K562 (cell line): ENCODE results near the gene TMEM131. TPM values are rescaled to one million over a fixed set of nuclear protein-coding genes. Genes with fewer than 3 reads are reported as not detected.

ENCODE experiments used
- ATAC-seq: fragments of 200-7000 bp; cut with Tn5 transposase; 3 replicates; pipeline ENCODE4 v1.9.1; 2020; ENCODE audit warnings: moderate library complexity
- BruUV-seq: library from RNA; stranded (reverse); fragments of 400-500 nt; replicated peaks from 2 replicates; lab custom pipeline; 2021; lab: Mats Ljungman, UMichigan
- CTCF ChIA-PET: fragments of 300-600 bp; formaldehyde crosslinking; extraction: SDS; loops from one replicate; lab custom pipeline; 2021; ENCODE audit warnings: low intra/inter-chr PET ratio; lab: Yijun Ruan, JAX
- POLR2A ChIA-PET: fragments of 300-600, 350-650 bp; sonication (Branson Sonifier 250); formaldehyde crosslinking; extraction: SDS; loops from one replicate; lab custom pipeline; 2021; ENCODE audit warnings: antibody characterized with exemption, inconsistent platforms; lab: Yijun Ruan, JAX
- DNase-seq, 4 experiments: peaks; one replicate each; pipeline versions ENCODE4 v3.0.0 to v3.0.0-alpha.2; 2011 to 2018; ENCODE audit warnings: low spot score in 3 of 4, mixed read lengths in 3 of 4; ENCODE audit errors: extremely low read depth in 1 of 4
- FAIRE-seq: peaks from 2 replicates; lab custom pipeline; 2011; peaks lifted over from hg19 to GRCh38; lab: Jason Lieb, UNC
- H2AFZ ChIP-seq: 2 replicates; pipeline ENCODE4 v1.6.0; 2011; ENCODE audit warnings: low read depth, low read length, control low read depth, inconsistent platforms
- H3K27ac ChIP-seq: fragments of 200-600 bp; 3 replicates; pipeline ENCODE4 v1.8.0; 2011; ENCODE audit warnings: low read depth, mild to moderate bottlenecking, control low read depth, inconsistent platforms, low read length, moderate library complexity, mixed read lengths; ENCODE audit errors: extremely low read depth
- H3K27me3 ChIP-seq, 2 experiments: fragments of 300-600 bp in 1 of 2; 2 replicates in 1 of 2; 3 replicates in 1 of 2; pipeline versions ENCODE4 v1.6.0 to v1.8.0; 2011; ENCODE audit warnings: inconsistent platforms in 2 of 2, low read length in 2 of 2, mild to moderate bottlenecking in 1 of 2, mixed read lengths in 1 of 2, moderate library complexity in 1 of 2; ENCODE audit not compliant: control insufficient read depth in 2 of 2, insufficient read depth in 2 of 2
- H3K36me3 ChIP-seq: fragments of 300-600 bp; 3 replicates; pipeline ENCODE4 v1.8.0; 2011; ENCODE audit warnings: mild to moderate bottlenecking, low read length, inconsistent platforms; ENCODE audit not compliant: control insufficient read depth, insufficient read depth
- H3K4me1 ChIP-seq, 2 experiments: fragments of 200-600 bp in 1 of 2; replicated peaks in 1 of 2; 2 replicates in 1 of 2; 3 replicates in 1 of 2; pipeline versions ENCODE4 v1.5.1 to v1.8.0; 2011; ENCODE audit warnings: inconsistent platforms in 2 of 2, low read length in 2 of 2, mild to moderate bottlenecking in 1 of 2, mixed read lengths in 1 of 2, moderate library complexity in 1 of 2; ENCODE audit not compliant: control insufficient read depth in 2 of 2, insufficient read depth in 2 of 2
- H3K4me2 ChIP-seq: 2 replicates; pipeline ENCODE4 v1.6.1; 2011; ENCODE audit warnings: low read length, control low read depth, inconsistent platforms, mixed read lengths; ENCODE audit not compliant: insufficient read depth
- H3K4me3 ChIP-seq: fragments of 200-600 bp; sonication (generic), shearing (Covaris generic); 2 replicates; pipeline ENCODE4 v1.5.1; 2016; ENCODE audit warnings: control low read depth, inconsistent platforms
- H3K79me2 ChIP-seq: fragments of 200-600 bp; 3 replicates; pipeline ENCODE4 v1.8.0; 2011; ENCODE audit warnings: low read length, inconsistent platforms; ENCODE audit not compliant: control insufficient read depth, insufficient read depth
- H3K9ac ChIP-seq, 2 experiments: 2 replicates each; pipeline versions ENCODE4 v1.6.0 to v1.6.1; 2011; ENCODE audit warnings: low read depth in 2 of 2, low read length in 2 of 2, control low read depth in 1 of 2, inconsistent platforms in 1 of 2, mild to moderate bottlenecking in 1 of 2, mixed read lengths in 1 of 2; ENCODE audit not compliant: insufficient read depth in 1 of 2
- H3K9me1 ChIP-seq: one replicate; pipeline ENCODE4 v1.6.0; 2011; ENCODE audit warnings: inconsistent platforms, mild to moderate bottlenecking, low read length, moderate library complexity; ENCODE audit not compliant: control insufficient read depth, insufficient read depth
- H3K9me3 ChIP-seq: replicated peaks from 2 replicates; pipeline ENCODE4 v1.5.1; 2011; ENCODE audit warnings: low read depth, low read length, inconsistent platforms; ENCODE audit not compliant: control insufficient read depth, insufficient read depth
- H4K20me1 ChIP-seq: replicated peaks from 2 replicates; pipeline ENCODE4 v1.6.1; 2011; ENCODE audit warnings: low read length, inconsistent platforms, mixed read lengths; ENCODE audit not compliant: control insufficient read depth, insufficient read depth
- ARID1B ChIP-seq: fragments of 450-650 bp; IDR thresholded peaks from 2 replicates; pipeline ENCODE4 v1.6.1; 2016; ENCODE audit warnings: antibody characterized with exemption, mild to moderate bottlenecking, inconsistent platforms
- ETS2 ChIP-seq: IDR thresholded peaks from 2 replicates; pipeline ENCODE4 v1.6.1; 2016; ENCODE audit warnings: borderline replicate concordance, missing genetic modification characterization, mild to moderate bottlenecking, moderate library complexity, missing compliant biosample characterization; ENCODE audit not compliant: poor library complexity, severe bottlenecking
- FOS ChIP-seq: IDR thresholded peaks from 3 replicates; pipeline ENCODE4 v1.6.1; 2011; ENCODE audit not compliant: insufficient read length; ENCODE audit errors: extremely low read depth
- HNRNPUL1 ChIP-seq: fragments of 200-400 bp; formaldehyde crosslinking; IDR thresholded peaks from 2 replicates; pipeline ENCODE4 v1.6.1; 2017; ENCODE audit warnings: low read length
- KDM2B ChIP-seq: fragments of 250-450 bp; sonication (Bioruptor Pico); IDR thresholded peaks from 2 replicates; pipeline ENCODE4 v1.8.0; 2021; ENCODE audit warnings: mild to moderate bottlenecking, moderate library complexity
- PBX2 ChIP-seq, 2 experiments: IDR thresholded peaks in 1 of 2; conservative IDR thresholded peaks in 1 of 2; 2 replicates each; pipeline ENCODE4 v1.6.1; 2016; ENCODE audit warnings: low read depth in 2 of 2, mild to moderate bottlenecking in 1 of 2, missing compliant biosample characterization in 1 of 2, missing genetic modification characterization in 1 of 2, moderate library complexity in 1 of 2
- POLR2B ChIP-seq: fragments of 450-650 bp; IDR thresholded peaks from 2 replicates; pipeline ENCODE4 v1.6.1; 2018; ENCODE audit warnings: low read depth; ENCODE audit not compliant: partially characterized antibody
- RFX7 ChIP-seq: fragments of 250-450 bp; sonication (Bioruptor Pico); IDR thresholded peaks from 2 replicates; pipeline ENCODE4 v1.5.1; 2021; ENCODE audit warnings: mild to moderate bottlenecking
- TGIF2 ChIP-seq: sonication (generic); formaldehyde crosslinking; IDR thresholded peaks from 2 replicates; pipeline ENCODE4 v1.8.1; 2022; ENCODE audit warnings: mild to moderate bottlenecking, missing genetic modification reagents, moderate library complexity
- ZBTB7A ChIP-seq: IDR thresholded peaks from 2 replicates; pipeline ENCODE4 v1.6.1; 2011; ENCODE audit warnings: low read depth, mild to moderate bottlenecking, low read length, moderate library complexity, borderline replicate concordance; ENCODE audit not compliant: control insufficient read depth
- WGBS: fragments of 100-300 bp; shearing (Covaris generic); methylation state at CpG from one replicate; pipeline ENCODE4 v1.1.6; 2016; ENCODE audit warnings: low coverage, mixed read lengths; ENCODE audit not compliant: insufficient coverage; ENCODE audit errors: missing lambda C conversion rate; 5-methylcytosine and 5-hydroxymethylcytosine counted together
- in situ Hi-C: fragments of 300-500 bp; cut with MboI; formaldehyde crosslinking; loops from 4 replicates; pipeline ENCODE4 v1.15.0; 2018; ENCODE audit warnings: inconsistent platforms, mixed read lengths
- intact Hi-C: fragments of 100-400 bp; cut with micrococcal nuclease; formaldehyde crosslinking; loops from 2 replicates; pipeline ENCODE4 v1.14.2; 2022
- polyA plus RNA-seq, 8 experiments: library from polyadenylated mRNA; depleted of rRNA in 4 of 8; stranded (reverse) in 5 of 8; unstranded in 3 of 8; fragments of >200 nt; fragmentation: Nextera tagmentation in 2 of 8; fragmentation: Illumina TruSeq in 1 of 8; extraction: Ambion mirVana in 2 of 8; extraction: Trizol in 1 of 8; gene quantifications; 2 replicates each; pipeline versions ENCODE4 v1.2.1 to v1.2.3, GENCODE V29; 2011 to 2014; ENCODE audit warnings: inconsistent platforms in 1 of 8, missing spikeins in 1 of 8
- total RNA-seq, 7 experiments: library from RNA; depleted of rRNA in 6 of 7; stranded (reverse); fragments of >200 nt in 6 of 7; fragmentation: Illumina TruSeq in 2 of 7; extraction: Trizol in 2 of 7; gene quantifications; 2 replicates each; pipeline versions ENCODE4 v1.2.1 to v1.2.3, GENCODE V29; 2011 to 2021; ENCODE audit warnings: low replicate concordance in 1 of 7
- TF ChIP-seq, protein P1 (sequence below): fragments of 250-450 bp; sonication (Bioruptor Pico); IDR thresholded peaks from 2 replicates; pipeline ENCODE4 v1.5.0; 2021; ENCODE audit warnings: mild to moderate bottlenecking, borderline replicate concordance
- TF ChIP-seq, protein P2 (sequence below): fragments of 250-450 bp; sonication (Bioruptor Pico); IDR thresholded peaks from 2 replicates; pipeline ENCODE4 v1.5.0; 2022; ENCODE audit warnings: mild to moderate bottlenecking

The TMEM131 gene
- total and polyA plus RNA-seq, 9 of the 15 experiments (the other 6 are each of a cell fraction or from before 2014, with no cell fraction given): 2.5 to 21.1 (median 12.4) TPM

DNA sequence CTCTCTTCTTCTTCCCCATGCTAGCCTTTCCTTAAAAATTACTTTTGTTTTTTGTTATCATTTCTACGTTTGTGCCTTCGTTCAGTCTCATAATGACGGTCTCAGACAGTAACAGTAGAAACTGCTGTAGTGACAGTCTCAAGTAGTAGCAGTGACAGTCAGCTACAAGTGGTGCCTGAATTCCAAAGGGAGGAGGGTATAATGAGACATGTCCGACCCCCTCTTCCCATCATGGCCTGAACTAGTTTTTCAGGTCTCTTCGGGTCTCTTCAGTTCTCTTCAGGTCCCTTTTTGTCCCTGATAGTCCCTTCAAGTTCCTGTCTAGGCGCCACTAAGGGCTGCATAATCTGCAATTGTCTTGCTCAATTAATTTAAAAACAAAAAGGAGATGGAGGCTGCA lies 12.6 kb downstream of the TMEM131 start:
- Histone ChIP-seq H3K4me1 (no peaks in the 10 kb centered on the region), H2AFZ (no peak overlapping the region), H3K79me2 (peaks cover 53% of the 10 kb centered on the region), H3K9me1 (no peaks in the 10 kb centered on the region), H4K20me1 (no peaks in the 10 kb centered on the region), H3K4me2 (no peak overlapping the region), H3K27me3 (no peaks in the 10 kb centered on the region), H3K27ac (no peak overlapping the region), H3K36me3 (no peaks in the 10 kb centered on the region), H3K9me3 (peaks cover 2% of the 10 kb centered on the region; the same call in 1 of the 2 replicates), H3K9ac (no peak overlapping the region), H3K4me3 (no peak overlapping the region)
- BruUV-seq: no TSS peak
- DNase-seq: no peak
- in situ Hi-C loops: no loop called here
- ChIA-PET POLR2A (interaction anchor here (0.6 to 0.7 kb wide), 2 partner anchors 14 to 60 kb away, joined by 3 to 4 read pairs; no protein-coding TSS in a partner anchor), CTCF (no interaction called here)
- no peak for ATAC-seq
- WGBS: 81% methylated on average over 6 of the region's 6 CpGs
- FAIRE-seq: no peak
- intact Hi-C loops: no loop called here
- TF ChIP-seq KDM2B (no peak), FOS (no peak), ARID1B (no peak), TGIF2 (CRISPR knock-in tag) (no peak), HNRNPUL1 (no peak), PBX2 (CRISPR knock-in tag; IDR thresholded peaks at IDR 0.05; ENCODE audit: low read depth) (no peak), PBX2 (tag; conservative IDR thresholded peaks at IDR 0.05; ENCODE audit: low read depth) (no peak), RFX7 (CRISPR knock-in tag) (no peak), POLR2B (no peak), ETS2 (no peak), ZBTB7A (no peak)
- TF ChIP-seq, protein P1, sequence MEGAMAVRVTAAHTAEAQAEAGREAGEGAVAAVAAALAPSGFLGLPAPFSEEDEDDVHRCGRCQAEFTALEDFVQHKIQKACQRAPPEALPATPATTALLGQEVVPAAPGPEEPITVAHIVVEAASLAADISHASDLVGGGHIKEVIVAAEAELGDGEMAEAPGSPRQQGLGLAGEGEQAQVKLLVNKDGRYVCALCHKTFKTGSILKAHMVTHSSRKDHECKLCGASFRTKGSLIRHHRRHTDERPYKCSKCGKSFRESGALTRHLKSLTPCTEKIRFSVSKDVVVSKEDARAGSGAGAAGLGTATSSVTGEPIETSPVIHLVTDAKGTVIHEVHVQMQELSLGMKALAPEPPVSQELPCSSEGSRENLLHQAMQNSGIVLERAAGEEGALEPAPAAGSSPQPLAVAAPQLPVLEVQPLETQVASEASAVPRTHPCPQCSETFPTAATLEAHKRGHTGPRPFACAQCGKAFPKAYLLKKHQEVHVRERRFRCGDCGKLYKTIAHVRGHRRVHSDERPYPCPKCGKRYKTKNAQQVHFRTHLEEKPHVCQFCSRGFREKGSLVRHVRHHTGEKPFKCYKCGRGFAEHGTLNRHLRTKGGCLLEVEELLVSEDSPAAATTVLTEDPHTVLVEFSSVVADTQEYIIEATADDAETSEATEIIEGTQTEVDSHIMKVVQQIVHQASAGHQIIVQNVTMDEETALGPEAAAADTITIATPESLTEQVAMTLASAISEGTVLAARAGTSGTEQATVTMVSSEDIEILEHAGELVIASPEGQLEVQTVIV (CRISPR knock-in tag): no peak
- TF ChIP-seq, protein P2, sequence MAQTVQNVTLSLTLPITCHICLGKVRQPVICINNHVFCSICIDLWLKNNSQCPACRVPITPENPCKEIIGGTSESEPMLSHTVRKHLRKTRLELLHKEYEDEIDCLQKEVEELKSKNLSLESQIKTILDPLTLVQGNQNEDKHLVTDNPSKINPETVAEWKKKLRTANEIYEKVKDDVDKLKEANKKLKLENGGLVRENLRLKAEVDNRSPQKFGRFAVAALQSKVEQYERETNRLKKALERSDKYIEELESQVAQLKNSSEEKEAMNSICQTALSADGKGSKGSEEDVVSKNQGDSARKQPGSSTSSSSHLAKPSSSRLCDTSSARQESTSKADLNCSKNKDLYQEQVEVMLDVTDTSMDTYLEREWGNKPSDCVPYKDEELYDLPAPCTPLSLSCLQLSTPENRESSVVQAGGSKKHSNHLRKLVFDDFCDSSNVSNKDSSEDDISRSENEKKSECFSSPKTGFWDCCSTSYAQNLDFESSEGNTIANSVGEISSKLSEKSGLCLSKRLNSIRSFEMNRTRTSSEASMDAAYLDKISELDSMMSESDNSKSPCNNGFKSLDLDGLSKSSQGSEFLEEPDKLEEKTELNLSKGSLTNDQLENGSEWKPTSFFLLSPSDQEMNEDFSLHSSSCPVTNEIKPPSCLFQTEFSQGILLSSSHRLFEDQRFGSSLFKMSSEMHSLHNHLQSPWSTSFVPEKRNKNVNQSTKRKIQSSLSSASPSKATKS (CRISPR knock-in tag): no peak
